ENCODE data around the gene R3HDML. TPM values are rescaled to one million over a fixed set of nuclear protein-coding genes. Genes with fewer than 3 reads are reported as not detected.

Gene R3HDML
- 0.03 TPM for polyA plus RNA-seq (2013, experiment 1 of 2)
- polyA plus RNA-seq (2013, experiment 2 of 2), result 0.03 TPM

- Histone ChIP-seq H3K27me3 (ENCODE audit: control insufficient read depth in 3 of 3, insufficient read depth in 3 of 3, low read depth in 1 of 3, low read length in 3 of 3) (peaks cover 0 to 27% (median 0%) of the 10 kb centered on the region in 3 experiments), H3K23ac (ENCODE audit: low read depth, low read length, poor library complexity) (peak within 1 kb of the TSS; percentile 25), H3K9ac (ENCODE audit: low read depth, low read length, poor library complexity) (peak within 1 kb of the TSS; percentile 38), H4K91ac (ENCODE audit: low read depth, low read length, poor library complexity) (no peak within 1 kb of the TSS), H3K4me2 (ENCODE audit: insufficient read depth, low read length, poor library complexity, severe bottlenecking) (no peak within 1 kb of the TSS), H3K79me1 (ENCODE audit: low read depth, low read length) (no peaks in the 10 kb centered on the region), H2AFZ (ENCODE audit: low read length) (peak within 1 kb of the TSS; percentile 41), H2BK120ac (ENCODE audit: low read depth, low read length) (no peak within 1 kb of the TSS), H3K14ac (ENCODE audit: low read length) (no peak within 1 kb of the TSS), H4K8ac (ENCODE audit: low read depth, low read length) (no peak within 1 kb of the TSS), H2BK12ac (ENCODE audit: low read length) (no peak within 1 kb of the TSS), H2BK5ac (ENCODE audit: low read length) (no peak within 1 kb of the TSS), H3K36me3 (replicated peaks in 1 of 2; ENCODE audit: control insufficient read depth in 2 of 2, insufficient read depth in 2 of 2, low read length in 2 of 2) (no peaks in the 10 kb centered on the region), H3K4me1 (ENCODE audit: control insufficient read depth in 2 of 2, insufficient read depth in 1 of 2, low read depth in 1 of 2, low read length in 2 of 2) (no peaks in the 10 kb centered on the region), H3K27ac (replicated peaks; ENCODE audit: low read length) (no peak within 1 kb of the TSS), H3K4ac (ENCODE audit: low read length) (no peak within 1 kb of the TSS), H2AK5ac (ENCODE audit: low read depth, low read length) (peak within 1 kb of the TSS; percentile 47), H3K18ac (ENCODE audit: low read length) (peak within 1 kb of the TSS; percentile 55), H2BK15ac (ENCODE audit: low read length) (peak within 1 kb of the TSS; percentile 6), H3K9me3 (replicated peaks in 1 of 2; ENCODE audit: control insufficient read depth in 2 of 2, insufficient read depth in 1 of 2, low read depth in 1 of 2, low read length in 2 of 2) (no peaks in the 10 kb centered on the region), H3K4me3 (ENCODE audit: low read length in 2 of 2) (no peak within 1 kb of the TSS)
- no CpG with 5 or more reads among the region's 16 CpGs for WGBS, 2 donors (ENCODE audit: extremely low coverage in 2 of 2, insufficient read length in 2 of 2, insufficient replicate concordance in 1 of 2)
- no peak for DNase-seq (ENCODE audit: low spot score)
Observed at GRCh38 chr20:44336725-44337380, at the start of gene R3HDML. Gene R3HDML, plus strand, starts transcription at chr20:44337043. Its CDS starts 115 bp downstream, at chr20:44337158.

GRCh38 chr20:44287272-44288097, 49.4 kb upstream of the R3HDML start:
- no peak overlapping the region for H3K27ac ChIP-seq (replicated peaks; ENCODE audit: low read length)
- no peak overlapping the region for H4K8ac ChIP-seq (ENCODE audit: low read depth, low read length)
- no peaks in the 10 kb centered on the region for H3K9me3 ChIP-seq (replicated peaks in 1 of 2; ENCODE audit: control insufficient read depth in 2 of 2, insufficient read depth in 1 of 2, low read depth in 1 of 2, low read length in 2 of 2)
- no peak overlapping the region for H3K4ac ChIP-seq (ENCODE audit: low read length)
- H2BK120ac ChIP-seq (ENCODE audit: low read depth, low read length), result no peak overlapping the region
- no peak overlapping the region for H3K9ac ChIP-seq (ENCODE audit: low read depth, low read length, poor library complexity)
- no peak overlapping the region for H2BK15ac ChIP-seq (ENCODE audit: low read length)
- no peak overlapping the region for H3K4me2 ChIP-seq (ENCODE audit: insufficient read depth, low read length, poor library complexity, severe bottlenecking)
- DNase-seq (ENCODE audit: low spot score), result no peak
- no CpG with 5 or more reads among the region's 5 CpGs for WGBS, 2 donors (ENCODE audit: extremely low coverage in 2 of 2, insufficient read length in 2 of 2, insufficient replicate concordance in 1 of 2)
- no peak overlapping the region for H2AFZ ChIP-seq (ENCODE audit: low read length)
- no peaks in the 10 kb centered on the region for H3K79me1 ChIP-seq (ENCODE audit: low read depth, low read length)
- H2AK5ac ChIP-seq (ENCODE audit: low read depth, low read length), result no peak overlapping the region
- no peak overlapping the region for H3K18ac ChIP-seq (ENCODE audit: low read length)
- H4K91ac ChIP-seq (ENCODE audit: low read depth, low read length, poor library complexity), result no peak overlapping the region
- no peak overlapping the region for H2BK5ac ChIP-seq (ENCODE audit: low read length)
- no peak overlapping the region for H3K23ac ChIP-seq (ENCODE audit: low read depth, low read length, poor library complexity)
- peaks cover 0 to 6% of the 10 kb centered on the region in 2 donors for H3K4me1 ChIP-seq (ENCODE audit: control insufficient read depth in 2 of 2, insufficient read depth in 1 of 2, low read depth in 1 of 2, low read length in 2 of 2)
- H2BK12ac ChIP-seq (ENCODE audit: low read length), result no peak overlapping the region
- H3K4me3 ChIP-seq (ENCODE audit: low read length in 2 of 2), result no peak overlapping the region
- H3K27me3 ChIP-seq (ENCODE audit: control insufficient read depth in 3 of 3, insufficient read depth in 3 of 3, low read depth in 1 of 3, low read length in 3 of 3), result no peaks in the 10 kb centered on the region
- no peaks in the 10 kb centered on the region for H3K36me3 ChIP-seq (replicated peaks in 1 of 2; ENCODE audit: control insufficient read depth in 2 of 2, insufficient read depth in 2 of 2, low read length in 2 of 2)
- no peak overlapping the region for H3K14ac ChIP-seq (ENCODE audit: low read length)

GRCh38 chr20:44288252-44288651, 48.6 kb upstream of the R3HDML start:
- Histone ChIP-seq H3K4me2 (ENCODE audit: insufficient read depth, low read length, poor library complexity, severe bottlenecking) (no peak overlapping the region), H2BK5ac (ENCODE audit: low read length) (no peak overlapping the region), H3K14ac (ENCODE audit: low read length) (no peak overlapping the region), H2AK5ac (ENCODE audit: low read depth, low read length) (no peak overlapping the region), H3K36me3 (replicated peaks in 1 of 2; ENCODE audit: control insufficient read depth in 2 of 2, insufficient read depth in 2 of 2, low read length in 2 of 2) (no peaks in the 10 kb centered on the region), H4K8ac (ENCODE audit: low read depth, low read length) (no peak overlapping the region), H2AFZ (ENCODE audit: low read length) (no peak overlapping the region), H3K23ac (ENCODE audit: low read depth, low read length, poor library complexity) (no peak overlapping the region), H3K27ac (replicated peaks; ENCODE audit: low read length) (no peak overlapping the region), H3K79me1 (ENCODE audit: low read depth, low read length) (no peaks in the 10 kb centered on the region), H4K91ac (ENCODE audit: low read depth, low read length, poor library complexity) (no peak overlapping the region), H3K9me3 (replicated peaks in 1 of 2; ENCODE audit: control insufficient read depth in 2 of 2, insufficient read depth in 1 of 2, low read depth in 1 of 2, low read length in 2 of 2) (no peaks in the 10 kb centered on the region), H3K4me1 (ENCODE audit: control insufficient read depth in 2 of 2, insufficient read depth in 1 of 2, low read depth in 1 of 2, low read length in 2 of 2) (no peaks in the 10 kb centered on the region), H3K18ac (ENCODE audit: low read length) (no peak overlapping the region), H2BK120ac (ENCODE audit: low read depth, low read length) (no peak overlapping the region), H3K4me3 (ENCODE audit: low read length in 2 of 2) (no peak overlapping the region), H3K4ac (ENCODE audit: low read length) (no peak overlapping the region), H2BK15ac (ENCODE audit: low read length) (no peak overlapping the region), H2BK12ac (ENCODE audit: low read length) (no peak overlapping the region), H3K27me3 (ENCODE audit: control insufficient read depth in 3 of 3, insufficient read depth in 3 of 3, low read depth in 1 of 3, low read length in 3 of 3) (no peaks in the 10 kb centered on the region), H3K9ac (ENCODE audit: low read depth, low read length, poor library complexity) (no peak overlapping the region)
- no peak for DNase-seq (ENCODE audit: low spot score)
- no CpG with 5 or more reads among the region's 3 CpGs for WGBS, 2 donors (ENCODE audit: extremely low coverage in 2 of 2, insufficient read length in 2 of 2, insufficient replicate concordance in 1 of 2)

- no peak overlapping the region for H2BK120ac ChIP-seq (ENCODE audit: low read depth, low read length)
- no peak overlapping the region for H3K4me2 ChIP-seq (ENCODE audit: insufficient read depth, low read length, poor library complexity, severe bottlenecking)
- WGBS, 2 donors (ENCODE audit: extremely low coverage in 2 of 2, insufficient read length in 2 of 2, insufficient replicate concordance in 1 of 2), result no CpG with 5 or more reads among the region's 7 CpGs
- H4K91ac ChIP-seq (ENCODE audit: low read depth, low read length, poor library complexity), result no peak overlapping the region
- H3K4ac ChIP-seq (ENCODE audit: low read length), result no peak overlapping the region
- no peak overlapping the region for H2AFZ ChIP-seq (ENCODE audit: low read length)
- no peak overlapping the region for H3K27ac ChIP-seq (replicated peaks; ENCODE audit: low read length)
- H2BK5ac ChIP-seq (ENCODE audit: low read length), result no peak overlapping the region
- H3K23ac ChIP-seq (ENCODE audit: low read depth, low read length, poor library complexity), result no peak overlapping the region
- no peak overlapping the region for H3K4me3 ChIP-seq (ENCODE audit: low read length in 2 of 2)
- H2BK12ac ChIP-seq (ENCODE audit: low read length), result no peak overlapping the region
- no peak for DNase-seq (ENCODE audit: low spot score)
- no peak overlapping the region for H3K9ac ChIP-seq (ENCODE audit: low read depth, low read length, poor library complexity)
- no peaks in the 10 kb centered on the region for H3K9me3 ChIP-seq (replicated peaks in 1 of 2; ENCODE audit: control insufficient read depth in 2 of 2, insufficient read depth in 1 of 2, low read depth in 1 of 2, low read length in 2 of 2)
- H3K79me1 ChIP-seq (ENCODE audit: low read depth, low read length), result no peaks in the 10 kb centered on the region
- H2AK5ac ChIP-seq (ENCODE audit: low read depth, low read length), result no peak overlapping the region
- H3K14ac ChIP-seq (ENCODE audit: low read length), result no peak overlapping the region
- H4K8ac ChIP-seq (ENCODE audit: low read depth, low read length), result no peak overlapping the region
- no peaks in the 10 kb centered on the region for H3K27me3 ChIP-seq (ENCODE audit: control insufficient read depth in 3 of 3, insufficient read depth in 3 of 3, low read depth in 1 of 3, low read length in 3 of 3)
- H3K18ac ChIP-seq (ENCODE audit: low read length), result no peak overlapping the region
- no peak overlapping the region for H2BK15ac ChIP-seq (ENCODE audit: low read length)
- no peaks in the 10 kb centered on the region for H3K36me3 ChIP-seq (replicated peaks in 1 of 2; ENCODE audit: control insufficient read depth in 2 of 2, insufficient read depth in 2 of 2, low read length in 2 of 2)
- H3K4me1 ChIP-seq (ENCODE audit: control insufficient read depth in 2 of 2, insufficient read depth in 1 of 2, low read depth in 1 of 2, low read length in 2 of 2), result no peaks in the 10 kb centered on the region
Observed at GRCh38 chr20:44291754-44292153, 45.1 kb upstream of the R3HDML start.

Measured in neuronal stem cell (in vitro differentiated cells).